Measurements from ENCODE around the gene INTS15. TPM values are rescaled to one million over a fixed set of nuclear protein-coding genes. Genes with fewer than 3 reads are reported as not detected.

Gene INTS15
- total RNA-seq, 1 donor from 2014 or later, result 37.6 TPM

DNA sequence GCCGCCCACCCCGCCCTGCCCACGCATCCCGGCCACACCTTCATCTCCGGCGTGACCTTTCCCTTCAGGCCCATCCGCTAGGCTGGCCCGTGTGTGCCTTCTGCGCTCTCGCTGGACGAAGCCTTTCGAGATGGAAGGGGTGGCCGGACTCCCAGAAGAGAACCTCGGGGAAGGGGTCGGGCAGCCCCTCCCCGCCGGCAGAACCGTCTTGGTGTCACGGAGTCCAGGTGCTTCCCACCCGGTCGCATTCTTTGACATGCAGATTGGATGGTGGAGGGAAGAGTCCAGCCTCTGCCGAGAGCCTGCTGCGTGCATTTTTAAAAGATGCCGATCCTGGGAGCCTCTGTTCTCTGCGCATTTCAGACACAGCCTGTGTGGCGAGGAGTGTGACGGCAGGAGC, 18.3 kb downstream of the INTS15 start:
- H3K27ac ChIP-seq, result no peak overlapping the region
- no peaks in the 10 kb centered on the region for H3K27me3 ChIP-seq
- no peaks in the 10 kb centered on the region for H3K9me3 ChIP-seq
- DNase-seq (no peak), ATAC-seq (no peak)
- no peaks in the 10 kb centered on the region for H3K4me1 ChIP-seq
- intact Hi-C loops (cut with DNase I), result no loop called here
- no peak overlapping the region for H3K4me3 ChIP-seq
- peaks cover 40% of the 10 kb centered on the region for H3K36me3 ChIP-seq
- TF ChIP-seq, protein P1, sequence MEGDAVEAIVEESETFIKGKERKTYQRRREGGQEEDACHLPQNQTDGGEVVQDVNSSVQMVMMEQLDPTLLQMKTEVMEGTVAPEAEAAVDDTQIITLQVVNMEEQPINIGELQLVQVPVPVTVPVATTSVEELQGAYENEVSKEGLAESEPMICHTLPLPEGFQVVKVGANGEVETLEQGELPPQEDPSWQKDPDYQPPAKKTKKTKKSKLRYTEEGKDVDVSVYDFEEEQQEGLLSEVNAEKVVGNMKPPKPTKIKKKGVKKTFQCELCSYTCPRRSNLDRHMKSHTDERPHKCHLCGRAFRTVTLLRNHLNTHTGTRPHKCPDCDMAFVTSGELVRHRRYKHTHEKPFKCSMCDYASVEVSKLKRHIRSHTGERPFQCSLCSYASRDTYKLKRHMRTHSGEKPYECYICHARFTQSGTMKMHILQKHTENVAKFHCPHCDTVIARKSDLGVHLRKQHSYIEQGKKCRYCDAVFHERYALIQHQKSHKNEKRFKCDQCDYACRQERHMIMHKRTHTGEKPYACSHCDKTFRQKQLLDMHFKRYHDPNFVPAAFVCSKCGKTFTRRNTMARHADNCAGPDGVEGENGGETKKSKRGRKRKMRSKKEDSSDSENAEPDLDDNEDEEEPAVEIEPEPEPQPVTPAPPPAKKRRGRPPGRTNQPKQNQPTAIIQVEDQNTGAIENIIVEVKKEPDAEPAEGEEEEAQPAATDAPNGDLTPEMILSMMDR (IDR thresholded peaks at IDR 0.05), result no peak

DNA sequence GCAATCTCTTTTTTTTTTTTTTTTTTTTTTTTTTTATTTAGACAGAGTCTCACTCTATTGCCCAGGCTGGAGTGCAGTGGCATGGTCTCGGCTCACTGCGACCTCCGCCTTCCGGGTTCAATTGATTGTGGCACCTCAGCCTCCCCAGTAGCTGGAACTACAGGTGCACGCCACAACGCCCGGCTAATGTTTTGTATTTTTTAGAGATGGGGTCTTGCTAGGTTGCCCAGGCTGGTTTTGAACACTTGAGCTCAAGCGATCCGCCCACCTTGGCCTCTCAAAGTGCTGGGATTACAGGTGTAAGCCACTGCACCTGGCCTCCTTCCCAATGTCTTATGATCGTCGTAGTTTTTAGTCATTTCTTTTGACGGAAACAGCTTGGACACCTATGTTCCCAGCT, 19.0 kb downstream of the INTS15 start:
- H3K4me3 ChIP-seq, result no peak overlapping the region
- H3K36me3 ChIP-seq, result peaks cover 34% of the 10 kb centered on the region
- H3K4me1 ChIP-seq, result no peaks in the 10 kb centered on the region
- intact Hi-C loops (cut with DNase I), result no loop called here
- H3K9me3 ChIP-seq, result no peaks in the 10 kb centered on the region
- DNase-seq (no peak), ATAC-seq (no peak)
- TF ChIP-seq, protein P1 (IDR thresholded peaks at IDR 0.05), result no peak
- H3K27ac ChIP-seq, result no peak overlapping the region
- H3K27me3 ChIP-seq, result no peaks in the 10 kb centered on the region

DNA sequence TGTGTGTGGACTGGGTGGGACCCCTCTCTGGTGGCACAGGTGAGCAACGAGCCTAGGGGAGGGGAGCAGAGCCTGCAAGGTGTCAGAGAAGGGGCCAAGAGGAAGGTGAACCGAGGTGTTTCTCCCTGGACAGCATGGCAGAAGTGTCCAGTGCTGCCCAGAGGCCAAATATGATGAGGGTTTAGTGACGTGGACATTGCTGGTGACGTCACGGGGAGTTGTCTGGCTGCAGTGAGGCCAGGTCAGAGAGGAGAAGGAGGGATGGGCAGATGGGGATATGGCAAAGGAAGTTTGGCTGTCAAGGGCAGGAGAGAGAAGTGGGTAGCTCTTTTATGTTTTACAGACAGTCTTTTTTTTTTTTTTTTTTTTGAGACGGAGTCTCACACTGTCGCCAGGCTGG, 23.0 kb downstream of the INTS15 start:
- no peaks in the 10 kb centered on the region for H3K9me3 ChIP-seq
- TF ChIP-seq, protein P1 (IDR thresholded peaks at IDR 0.05), result no peak
- H3K36me3 ChIP-seq, result peaks cover 12% of the 10 kb centered on the region
- no peak overlapping the region for H3K27ac ChIP-seq
- no peak overlapping the region for H3K4me3 ChIP-seq
- ATAC-seq (no peak), DNase-seq (no peak)
- no peaks in the 10 kb centered on the region for H3K4me1 ChIP-seq
- intact Hi-C loops (cut with DNase I), result no loop called here
- peaks cover 5% of the 10 kb centered on the region for H3K27me3 ChIP-seq

DNA sequence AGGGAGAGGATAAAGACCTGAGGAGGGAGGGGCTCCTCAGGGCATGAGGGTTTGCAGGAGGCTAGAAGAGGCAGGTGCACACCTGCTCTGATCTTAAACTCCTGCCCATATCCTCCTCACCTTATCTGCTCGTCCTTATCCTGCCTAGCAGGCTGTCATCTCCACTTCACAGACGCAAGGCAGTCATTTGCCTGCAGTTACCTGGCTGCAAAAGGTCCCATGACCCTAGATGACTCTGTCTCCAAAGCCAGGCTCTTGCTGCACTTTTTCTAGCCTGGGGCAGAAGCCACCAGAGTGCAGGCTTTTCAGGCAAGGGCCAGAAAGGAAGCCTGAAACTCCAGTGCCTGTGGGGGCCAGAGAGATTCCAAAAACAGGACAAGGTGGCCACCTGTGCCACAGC, 23.9 kb downstream of the INTS15 start:
- Histone ChIP-seq H3K9me3 (no peaks in the 10 kb centered on the region), H3K4me1 (no peaks in the 10 kb centered on the region), H3K4me3 (no peak overlapping the region), H3K27me3 (peaks cover 5% of the 10 kb centered on the region), H3K27ac (no peak overlapping the region), H3K36me3 (peaks cover 6% of the 10 kb centered on the region)
- ATAC-seq, result no peak
- TF ChIP-seq, protein P1 (IDR thresholded peaks at IDR 0.05), result no peak
- DNase-seq, result no peak
- intact Hi-C loops (cut with DNase I), result no loop called here

DNA sequence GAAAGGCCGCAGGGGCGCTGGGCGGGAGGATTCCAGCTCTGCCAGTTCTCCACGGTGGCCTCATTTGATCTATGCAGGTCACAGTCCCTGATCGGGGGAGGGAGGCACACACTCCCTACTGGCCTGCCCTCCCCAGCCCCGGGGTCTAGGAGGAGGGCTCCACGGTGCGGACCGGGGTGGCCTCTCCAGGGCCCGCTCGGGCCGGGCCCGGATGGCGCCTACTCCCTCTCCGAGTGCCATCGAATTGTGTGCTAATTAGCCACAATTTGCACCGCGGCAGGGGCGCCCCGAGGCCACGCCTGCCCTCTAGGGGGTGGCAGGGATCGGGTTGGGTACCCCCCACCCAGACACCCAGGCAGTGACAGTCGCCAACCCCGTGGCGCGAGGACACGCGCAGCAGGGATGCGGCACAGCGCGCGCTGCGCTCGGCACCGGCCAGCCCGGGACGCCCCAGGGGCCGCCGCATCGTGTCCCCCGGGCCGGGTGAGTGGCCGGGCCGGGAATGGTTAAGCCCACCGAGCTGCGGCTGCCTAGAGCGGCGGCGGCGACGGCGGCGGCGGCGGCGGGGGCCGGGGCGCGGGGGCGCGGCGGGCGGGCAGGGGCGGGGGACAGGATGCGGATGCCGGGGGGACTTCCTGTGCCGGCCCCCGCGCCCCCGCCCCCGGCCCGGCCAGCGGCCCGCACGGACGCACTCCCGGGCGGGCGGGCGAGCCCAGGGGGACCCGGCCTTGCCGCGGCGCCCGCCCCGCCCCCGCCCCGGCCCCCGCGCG, 25.3 kb downstream of the INTS15 start, which contains the start of gene ZNF853:
Gene ZNF853, plus strand, starts transcription at position 658 of the 770 bp plus-strand sequence. CDS start 565 bp downstream, outside the sequence.
- ATAC-seq, result peak; percentile 42
- Histone ChIP-seq H3K36me3 (no peaks in the 10 kb centered on the region), H3K4me1 (no peaks in the 10 kb centered on the region), H3K27me3 (peaks cover 5% of the 10 kb centered on the region), H3K27ac (no peak within 1 kb of the TSS), H3K4me3 (peak within 1 kb of the TSS; percentile 62), H3K9me3 (no peaks in the 10 kb centered on the region)
- intact Hi-C loops (cut with DNase I), result no loop called here
- TF ChIP-seq, protein P1 (IDR thresholded peaks at IDR 0.05), result no peak
- DNase-seq, result no peak

All from upper lobe of right lung (tissue), 1 donor.